PC-3 (cell line): Measurements from ENCODE around the gene KCNJ15. TPM values are rescaled to one million over a fixed set of nuclear protein-coding genes. Genes with fewer than 3 reads are reported as not detected.

ENCODE experiments used
- ATAC-seq: fragments of 200-7000 bp; cut with Tn5 transposase; 2 replicates; pipeline ENCODE4 v1.9.1; 2020; ENCODE audit warnings: mild to moderate bottlenecking, moderate library complexity
- BruUV-seq: library from RNA; stranded (reverse); fragments of 400-500 nt; replicated peaks from 2 replicates; lab custom pipeline; 2021; lab: Mats Ljungman, UMichigan
- CTCF ChIA-PET: fragments of 300-600 bp; sonication (Branson Sonifier 250); formaldehyde crosslinking; loops from one replicate; lab custom pipeline; 2022; ENCODE audit warnings: antibody characterized with exemption; lab: Charles Lee
- POLR2A ChIA-PET: fragments of 300-600 bp; sonication (Branson Sonifier 250); formaldehyde crosslinking; loops from one replicate; lab custom pipeline; 2022; ENCODE audit warnings: antibody characterized with exemption; ENCODE audit not compliant: unreplicated experiment; lab: Charles Lee
- DNase-seq: peaks from one replicate; pipeline ENCODE4 v3.0.0-alpha.2; 2015
- H2AFZ ChIP-seq: fragments of 300-600 bp; sonication (generic); 2 replicates; pipeline ENCODE4 v1.6.0; 2016; ENCODE audit warnings: antibody characterized with exemption, low read length
- H3F3A ChIP-seq: fragments of 300-600 bp; sonication (generic); one replicate; pipeline ENCODE4 v1.6.0; 2017; ENCODE audit warnings: antibody characterized with exemption, low read length, control low read depth, mild to moderate bottlenecking; ENCODE audit not compliant: unreplicated experiment
- H3K27ac ChIP-seq: fragments of 300-600 bp; sonication (generic); 2 replicates; pipeline ENCODE4 v1.5.1; 2016; ENCODE audit warnings: mild to moderate bottlenecking, low read length
- H3K27me3 ChIP-seq: fragments of 300-600 bp; sonication (generic); 2 replicates; pipeline ENCODE4 v1.6.1; 2016; ENCODE audit warnings: low read length, mixed read lengths
- H3K36me3 ChIP-seq: fragments of 300-600 bp; sonication (generic); 2 replicates; pipeline ENCODE4 v1.6.1; 2016; ENCODE audit warnings: low read depth, mixed run types, low read length, mixed read lengths
- H3K4me1 ChIP-seq: fragments of 300-600 bp; sonication (generic); 2 replicates; pipeline ENCODE4 v1.5.1; 2016; ENCODE audit warnings: low read length; ENCODE audit not compliant: insufficient read depth
- H3K4me2 ChIP-seq: fragments of 300-600 bp; sonication (generic); 2 replicates; pipeline ENCODE4 v1.6.0; 2016; ENCODE audit warnings: low read length
- H3K4me3 ChIP-seq: fragments of 300-600 bp; sonication (generic); 2 replicates; pipeline ENCODE4 v1.5.1; 2016; ENCODE audit warnings: mild to moderate bottlenecking, low read length, mixed read lengths
- H3K79me2 ChIP-seq: fragments of 300-600 bp; sonication (generic); 2 replicates; pipeline ENCODE4 v1.6.1; 2017; ENCODE audit warnings: low read length, mixed read lengths
- H3K9ac ChIP-seq: fragments of 300-600 bp; sonication (generic); 2 replicates; pipeline ENCODE4 v1.6.0; 2016; ENCODE audit warnings: mild to moderate bottlenecking, low read length
- H3K9me2 ChIP-seq: fragments of 300-600 bp; sonication (generic); replicated peaks from 2 replicates; pipeline ENCODE4 v1.6.1; 2016; ENCODE audit warnings: mixed run types, low read length, mixed read lengths
- H3K9me3 ChIP-seq: fragments of 300-600 bp; sonication (generic); 2 replicates; pipeline ENCODE4 v1.6.1; 2016; ENCODE audit warnings: low read length, mixed read lengths
- H4K20me1 ChIP-seq: fragments of 300-600 bp; sonication (generic); 2 replicates; pipeline ENCODE4 v1.6.1; 2016; ENCODE audit warnings: low read length, mixed read lengths
- CTCF ChIP-seq: fragments of 300-600 bp; sonication (generic); conservative IDR thresholded peaks from 2 replicates; pipeline ENCODE4 v1.5.1; 2017; ENCODE audit warnings: antibody characterized with exemption, low read depth, mild to moderate bottlenecking, low read length
- EZH2 ChIP-seq: fragments of 300-600 bp; sonication (generic); IDR thresholded peaks from one replicate; pipeline ENCODE4 v1.6.1; 2017; ENCODE audit warnings: antibody characterized with exemption, mild to moderate bottlenecking, low read length; ENCODE audit not compliant: unreplicated experiment
- EZH2phosphoT487 ChIP-seq: fragments of 300-600 bp; sonication (generic); IDR thresholded peaks from 2 replicates; pipeline ENCODE4 v1.6.1; 2018; ENCODE audit warnings: mild to moderate bottlenecking, antibody characterized with exemption, low read length, borderline replicate concordance
- intact Hi-C: fragments of 100-400 bp; cut with micrococcal nuclease; formaldehyde crosslinking; loops from 2 replicates; pipeline ENCODE4 v1.9.0; 2023
- total RNA-seq: library from RNA; depleted of rRNA; stranded (reverse); fragments of >200 nt; gene quantifications from 2 replicates; pipeline ENCODE4 v1.2.3, GENCODE V29; 2014

KCNJ15 gene
- total RNA-seq, 1 experiment from 2014 or later = 0.26 TPM

GRCh38 chr21:38308532-38309119, 51.8 kb downstream of the KCNJ15 start:
- no peak for TF ChIP-seq EZH2phosphoT487
- no peak for TF ChIP-seq EZH2
- TF ChIP-seq CTCF = no peak
- DNase-seq = no peak
- Histone ChIP-seq H3K36me3 (no peaks in the 10 kb centered on the region), H4K20me1 (no peaks in the 10 kb centered on the region), H3K79me2 (no peaks in the 10 kb centered on the region), H3F3A (no peaks in the 10 kb centered on the region), H3K27ac (no peak overlapping the region), H3K4me3 (no peak overlapping the region), H3K4me1 (peaks cover 7% of the 10 kb centered on the region), H3K4me2 (no peak overlapping the region), H3K9me2 (no peaks in the 10 kb centered on the region), H3K9me3 (no peaks in the 10 kb centered on the region), H2AFZ (no peak overlapping the region), H3K9ac (no peak overlapping the region), H3K27me3 (no peaks in the 10 kb centered on the region)
- BruUV-seq = no TSS peak
- CTCF ChIA-PET = no interaction called here
- intact Hi-C loops = no loop called here
- no peak for ATAC-seq
- POLR2A ChIA-PET = no interaction called here

GRCh38 chr21:38310646-38311485, 54.1 kb downstream of the KCNJ15 start:
- no peak for DNase-seq
- no peak overlapping the region for H3K4me2 ChIP-seq
- H3K27me3 ChIP-seq = no peaks in the 10 kb centered on the region
- ChIA-PET CTCF (no interaction called here), POLR2A (no interaction called here)
- H3K79me2 ChIP-seq = no peaks in the 10 kb centered on the region
- H3K4me3 ChIP-seq = no peak overlapping the region
- H2AFZ ChIP-seq = no peak overlapping the region
- no peak for TF ChIP-seq CTCF
- TF ChIP-seq EZH2 = no peak
- TF ChIP-seq EZH2phosphoT487 = no peak
- no peak overlapping the region for H3K9ac ChIP-seq
- no peaks in the 10 kb centered on the region for H3K36me3 ChIP-seq
- BruUV-seq = no TSS peak
- no peaks in the 10 kb centered on the region for H4K20me1 ChIP-seq
- intact Hi-C loops = no loop called here
- no peak overlapping the region for H3K27ac ChIP-seq
- no peaks in the 10 kb centered on the region for H3K9me3 ChIP-seq
- H3K4me1 ChIP-seq = 0 out of 2 replicates have a peak, but pooled peaks cover 5% of the 10 kb centered on the region
- no peaks in the 10 kb centered on the region for H3F3A ChIP-seq
- ATAC-seq = no peak
- H3K9me2 ChIP-seq = no peaks in the 10 kb centered on the region

- no peaks in the 10 kb centered on the region for H4K20me1 ChIP-seq
- DNase-seq = no peak
- no peak for ATAC-seq
- H2AFZ ChIP-seq = no peak overlapping the region
- intact Hi-C loops = no loop called here
- no peaks in the 10 kb centered on the region for H3K9me3 ChIP-seq
- H3K4me1 ChIP-seq = 0 out of 2 replicates have a peak, but pooled peaks cover 3% of the 10 kb centered on the region
- H3K36me3 ChIP-seq = no peaks in the 10 kb centered on the region
- TF ChIP-seq EZH2 (no peak), EZH2phosphoT487 (no peak)
- H3F3A ChIP-seq = no peaks in the 10 kb centered on the region
- no peaks in the 10 kb centered on the region for H3K79me2 ChIP-seq
- no TSS peak for BruUV-seq
- no peaks in the 10 kb centered on the region for H3K27me3 ChIP-seq
- no peaks in the 10 kb centered on the region for H3K9me2 ChIP-seq
- H3K4me3 ChIP-seq = no peak overlapping the region
- no peak overlapping the region for H3K4me2 ChIP-seq
- ChIA-PET POLR2A (no interaction called here), CTCF (no interaction called here)
- H3K9ac ChIP-seq = no peak overlapping the region
- H3K27ac ChIP-seq = no peak overlapping the region
Measured at GRCh38 chr21:38311765-38312164, 55.0 kb downstream of the KCNJ15 start.
